GM21529 (cell line): Measurements from ENCODE around the gene RBM34.
"Not testable (repeated sequence)": the region's sequence is repeated elsewhere in the genome, so short reads cannot be mapped to it uniquely, and the experiment has no call there.

ENCODE experiments used
- ATAC-seq: cut with Tn5 transposase; IDR thresholded peaks from one replicate; pipeline ENCODE4 v1.9.1; 2021; ENCODE audit not compliant: unreplicated experiment

Gene RBM34

DNA sequence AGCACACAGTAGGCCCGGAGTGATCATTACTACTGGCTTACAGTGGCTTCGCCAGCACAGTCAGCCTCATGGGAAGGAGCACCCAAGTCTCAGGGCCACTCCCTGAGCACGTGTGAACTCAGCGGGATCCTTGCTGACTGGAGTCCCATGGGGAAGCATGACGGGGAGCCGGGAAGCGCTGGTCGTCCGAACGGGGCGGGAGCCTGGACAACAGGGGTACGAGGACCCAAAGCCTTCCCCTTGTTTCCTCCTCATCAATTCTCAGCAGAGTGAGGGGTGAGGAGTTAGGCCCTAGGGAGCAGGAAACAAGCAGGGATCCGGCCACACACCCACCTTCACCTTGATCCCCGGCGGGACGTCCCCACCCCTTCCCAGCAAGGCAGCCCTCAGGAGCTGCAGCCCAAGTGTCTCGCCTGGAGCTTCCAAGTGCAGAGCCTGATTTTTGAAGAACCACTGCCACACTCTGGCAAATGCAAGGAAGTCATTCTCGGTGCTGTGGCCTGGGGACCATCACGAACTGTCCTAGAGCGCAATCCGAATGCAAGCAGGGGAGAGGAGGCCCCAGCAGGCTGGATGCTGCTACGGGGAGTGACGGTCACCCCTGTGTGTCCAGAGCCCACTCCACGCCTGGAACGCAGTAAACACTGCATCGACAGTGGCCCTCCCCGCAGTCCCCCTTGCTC is 67.9 kb downstream of the RBM34 start:
- no peak for ATAC-seq

GRCh38 chr1:235092415-235092814 is 68.6 kb downstream of the RBM34 start:
- not testable (repeated sequence) for ATAC-seq

- not testable (repeated sequence) for ATAC-seq
Measured at GRCh38 chr1:235092045-235092406, 69.0 kb downstream of the RBM34 start.

DNA sequence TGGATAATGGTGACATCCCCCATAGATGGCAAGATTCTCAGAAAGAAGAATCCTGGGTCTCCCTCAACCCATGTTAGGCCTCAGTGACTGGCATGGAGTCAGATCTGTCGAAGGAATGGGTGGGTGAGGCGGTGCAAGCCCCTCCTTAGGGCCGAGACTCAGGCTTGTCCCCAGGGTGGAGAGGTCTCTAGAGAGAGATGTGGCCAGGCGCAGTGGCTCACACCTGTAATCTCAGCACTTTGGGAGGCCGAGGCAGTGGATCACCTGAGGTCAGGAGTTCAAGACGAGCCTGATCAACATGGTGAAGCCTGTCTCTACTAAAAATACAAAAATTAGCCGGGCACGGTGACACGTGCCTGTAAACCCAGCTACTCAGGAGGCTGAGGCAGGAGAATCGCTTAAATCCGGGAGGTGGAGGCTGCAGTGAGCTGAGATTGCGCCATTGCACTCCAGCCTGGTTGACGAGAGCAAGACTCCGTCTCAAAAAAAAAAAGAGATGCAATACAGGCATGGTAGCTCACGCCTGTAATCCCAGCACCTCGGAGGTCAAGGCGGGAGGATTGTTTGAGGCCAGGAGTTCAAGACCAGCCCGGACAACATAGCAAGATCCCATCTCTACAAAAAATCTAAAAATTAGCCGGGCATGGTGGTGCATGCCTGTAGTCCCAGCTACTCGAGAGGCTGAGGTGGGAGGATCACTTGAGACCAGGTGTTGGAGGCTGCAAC is 69.6 kb downstream of the RBM34 start:
- ATAC-seq = not testable (repeated sequence)

DNA sequence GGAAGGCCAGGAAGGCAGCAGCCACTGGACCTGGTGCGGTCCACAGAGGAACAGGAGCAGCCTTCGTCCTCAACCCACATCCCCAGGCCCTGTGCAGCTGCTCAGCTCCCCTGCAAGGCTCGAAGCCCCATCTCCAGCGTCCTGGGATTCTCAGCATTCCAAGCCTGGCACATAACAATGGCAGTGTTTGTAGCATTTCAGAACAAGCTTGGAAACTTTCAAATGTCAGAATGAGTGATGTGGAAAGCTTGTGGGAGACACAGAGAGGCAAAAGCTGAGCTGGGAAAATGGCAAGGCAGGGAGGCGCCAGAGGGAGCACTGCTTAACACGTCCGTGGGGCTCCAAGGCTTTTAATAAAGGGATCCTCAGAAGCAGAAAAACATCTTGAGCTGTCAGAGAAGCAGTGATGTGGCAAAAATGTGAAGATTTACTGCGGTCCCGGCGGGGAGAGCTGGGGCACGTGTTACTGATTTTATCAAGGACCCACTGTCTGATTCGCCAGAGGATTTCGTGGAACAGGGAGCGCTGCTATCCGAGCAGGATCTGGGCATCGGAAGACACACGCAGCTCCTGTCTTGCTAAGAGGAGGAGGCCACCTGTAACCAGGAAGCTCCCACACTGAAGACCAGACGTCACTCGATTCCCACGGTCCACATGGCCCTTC is 70.5 kb downstream of the RBM34 start:
- no peak for ATAC-seq

GRCh38 chr1:235088907-235089306 is 72.1 kb downstream of the RBM34 start:
- ATAC-seq = no peak

DNA sequence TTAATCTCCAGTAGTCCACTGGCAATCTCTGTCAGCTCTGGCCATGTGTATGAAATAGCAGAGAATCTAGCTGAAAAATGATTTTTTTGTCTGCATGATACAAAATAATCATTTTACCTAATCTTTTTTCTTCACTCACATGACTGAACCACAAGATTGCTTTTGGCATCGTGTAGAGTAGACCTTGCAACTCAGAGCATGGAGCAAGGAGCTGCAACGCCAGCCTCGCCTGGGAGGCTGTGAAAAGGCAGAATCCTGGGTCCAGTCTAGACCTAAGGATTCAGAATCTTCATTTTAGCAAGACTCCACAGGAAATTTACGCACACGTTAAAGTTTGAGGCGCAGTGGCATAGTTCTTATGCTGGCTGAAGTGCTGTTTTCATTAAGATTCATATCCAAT is 72.6 kb downstream of the RBM34 start:
- ATAC-seq = no peak

- ATAC-seq = no peak
Measured at GRCh38 chr1:235087906-235088305, 73.1 kb downstream of the RBM34 start.

GRCh38 chr1:235085411-235086117 is 75.5 kb downstream of the RBM34 start:
- not testable (repeated sequence) for ATAC-seq
